Smooth muscle cell (in vitro differentiated cells): ENCODE measurements around the gene CHRNE. TPM values are rescaled to one million over a fixed set of nuclear protein-coding genes. Genes with fewer than 3 reads are reported as not detected.

Experiments
- DNase-seq: peaks from one replicate; lab custom pipeline; 2025; ENCODE audit not compliant: unreplicated experiment; lab: John Stamatoyannopoulos, UW
- H2AFZ ChIP-seq: fragments of 200-600 bp; sonication (generic); 2 replicates; pipeline ENCODE4 v1.6.0; 2016; ENCODE audit warnings: antibody characterized with exemption, low read depth, mild to moderate bottlenecking
- H3F3A ChIP-seq: fragments of 200-600 bp; sonication (generic); 2 replicates; pipeline ENCODE4 v1.6.0; 2017; ENCODE audit warnings: antibody characterized with exemption, low read depth
- H3K27ac ChIP-seq: fragments of 200-600 bp; sonication (generic); 2 replicates; pipeline ENCODE4 v1.5.1; 2016; ENCODE audit warnings: low read depth, mild to moderate bottlenecking
- H3K27me3 ChIP-seq: fragments of 200-600 bp; sonication (generic); 2 replicates; pipeline ENCODE4 v1.6.1; 2016; ENCODE audit warnings: low read depth, mild to moderate bottlenecking
- H3K36me3 ChIP-seq: fragments of 200-600 bp; sonication (generic); 2 replicates; pipeline ENCODE4 v1.5.1; 2016; ENCODE audit warnings: low read depth
- H3K4me1 ChIP-seq: fragments of 200-600 bp; sonication (generic); 2 replicates; pipeline ENCODE4 v1.5.1; 2016; ENCODE audit warnings: low read depth
- H3K4me2 ChIP-seq: fragments of 200-600 bp; sonication (generic); 2 replicates; pipeline ENCODE4 v1.6.0; 2016; ENCODE audit warnings: mild to moderate bottlenecking
- H3K4me3 ChIP-seq: fragments of 200-600 bp; sonication (generic); 2 replicates; pipeline ENCODE4 v1.5.1; 2016; ENCODE audit warnings: mild to moderate bottlenecking
- H3K79me2 ChIP-seq: fragments of 200-600 bp; sonication (generic); 2 replicates; pipeline ENCODE4 v1.6.0; 2016; ENCODE audit warnings: low read depth, mild to moderate bottlenecking
- H3K9ac ChIP-seq: fragments of 200-600 bp; sonication (generic); 2 replicates; pipeline ENCODE4 v1.6.0; 2016; ENCODE audit warnings: low read depth
- H3K9me3 ChIP-seq: fragments of 200-600 bp; sonication (generic); replicated peaks from 2 replicates; pipeline ENCODE4 v1.5.1; 2016; ENCODE audit warnings: low read depth
- H4K20me1 ChIP-seq: fragments of 200-600 bp; sonication (generic); 2 replicates; pipeline ENCODE4 v1.6.0; 2016; ENCODE audit warnings: low read depth
- CTCF ChIP-seq: fragments of 200-600 bp; sonication (generic); IDR thresholded peaks from 2 replicates; pipeline ENCODE4 v1.5.1; 2017; ENCODE audit warnings: borderline replicate concordance, mild to moderate bottlenecking, antibody characterized with exemption; ENCODE audit not compliant: insufficient read depth, poor library complexity, severe bottlenecking
- WGBS: methylation state at CpG from one replicate; pipeline ENCODE4 v1.1.7; 2016; ENCODE audit warnings: low lambda C conversion rate; 5-methylcytosine and 5-hydroxymethylcytosine counted together
- polyA plus RNA-seq: library from polyadenylated mRNA; unstranded; fragments of >200 nt; fragmentation: Nextera tagmentation; extraction: Ambion mirVana; gene quantifications from 2 replicates; pipeline ENCODE4 v1.2.1, GENCODE V29; 2016
- total RNA-seq: library from RNA; depleted of rRNA; stranded (reverse); fragments of >200 nt; gene quantifications from 2 replicates; pipeline ENCODE4 v1.2.3, GENCODE V29; 2014

Gene CHRNE
- total and polyA plus RNA-seq, 2 experiments from 2014 or later = 1.7 to 2.7 TPM

GRCh38 chr17:4936436-4936835 lies 33.5 kb upstream of the CHRNE start:
- no peak for TF ChIP-seq CTCF
- no peak overlapping the region for H3K4me3 ChIP-seq
- no peaks in the 10 kb centered on the region for H4K20me1 ChIP-seq
- no peak overlapping the region for H3K9ac ChIP-seq
- no peak overlapping the region for H3K4me2 ChIP-seq
- no peaks in the 10 kb centered on the region for H3K36me3 ChIP-seq
- no peaks in the 10 kb centered on the region for H3K9me3 ChIP-seq
- H3K27ac ChIP-seq = no peak overlapping the region
- H3K27me3 ChIP-seq = no peaks in the 10 kb centered on the region
- no peak for DNase-seq
- H3F3A ChIP-seq = peaks cover under 1% of the 10 kb centered on the region
- whole genome bisulfite sequencing = 92% methylated on average over 3 of the region's 3 CpGs
- no peak overlapping the region for H2AFZ ChIP-seq
- peaks cover 11% of the 10 kb centered on the region for H3K4me1 ChIP-seq
- peaks cover 18% of the 10 kb centered on the region for H3K79me2 ChIP-seq

- no peaks in the 10 kb centered on the region for H4K20me1 ChIP-seq
- no peak overlapping the region for H3K4me3 ChIP-seq
- DNase-seq = no peak
- TF ChIP-seq CTCF = no peak
- H3K9me3 ChIP-seq = no peaks in the 10 kb centered on the region
- peaks cover 5% of the 10 kb centered on the region for H3K4me1 ChIP-seq
- H3F3A ChIP-seq = no peaks in the 10 kb centered on the region
- H2AFZ ChIP-seq = no peak overlapping the region
- H3K36me3 ChIP-seq = no peaks in the 10 kb centered on the region
- no peak overlapping the region for H3K27ac ChIP-seq
- no peak overlapping the region for H3K4me2 ChIP-seq
- H3K79me2 ChIP-seq = peaks cover 11% of the 10 kb centered on the region
- no peaks in the 10 kb centered on the region for H3K27me3 ChIP-seq
- no peak overlapping the region for H3K9ac ChIP-seq
Observed at GRCh38 chr17:4935650-4936049, 32.8 kb upstream of the CHRNE start.

GRCh38 chr17:4934173-4934979 lies 31.5 kb upstream of the CHRNE start:
- H3K27ac ChIP-seq = no peak overlapping the region
- H2AFZ ChIP-seq = no peak overlapping the region
- 57% methylated on average over 14 of the region's 14 CpGs for WGBS
- H3K4me1 ChIP-seq = peaks cover 5% of the 10 kb centered on the region
- no peaks in the 10 kb centered on the region for H3K36me3 ChIP-seq
- no peak overlapping the region for H3K9ac ChIP-seq
- no peaks in the 10 kb centered on the region for H3K27me3 ChIP-seq
- H3F3A ChIP-seq = no peaks in the 10 kb centered on the region
- no peak overlapping the region for H3K4me3 ChIP-seq
- DNase-seq = no peak
- H3K9me3 ChIP-seq = no peaks in the 10 kb centered on the region
- H3K79me2 ChIP-seq = peaks cover 11% of the 10 kb centered on the region
- no peaks in the 10 kb centered on the region for H4K20me1 ChIP-seq
- peak; percentile 11 for TF ChIP-seq CTCF
- H3K4me2 ChIP-seq = peak overlapping the region; percentile 61

GRCh38 chr17:4933646-4934045 lies 30.7 kb upstream of the CHRNE start:
- Histone ChIP-seq H2AFZ (no peak overlapping the region), H3K36me3 (no peaks in the 10 kb centered on the region), H3K27me3 (no peaks in the 10 kb centered on the region), H3K27ac (no peak overlapping the region), H3K4me2 (peak overlapping the region; percentile 61), H4K20me1 (no peaks in the 10 kb centered on the region), H3K4me1 (peaks cover under 1% of the 10 kb centered on the region), H3K9me3 (no peaks in the 10 kb centered on the region), H3K79me2 (peaks cover 6% of the 10 kb centered on the region), H3K9ac (no peak overlapping the region), H3K4me3 (no peak overlapping the region), H3F3A (no peaks in the 10 kb centered on the region)
- DNase-seq = no peak
- TF ChIP-seq CTCF = no peak
- 97% methylated on average over 6 of the region's 16 CpGs for WGBS
